BJ (cell line): ENCODE results near the gene BOD1. TPM values are rescaled to one million over a fixed set of nuclear protein-coding genes. Genes with fewer than 3 reads are reported as not detected.

Source experiments
- CTCF ChIA-PET: fragments of 350-600 bp; formaldehyde crosslinking; extraction: SDS; loops from one replicate; lab custom pipeline; 2021; ENCODE audit warnings: antibody characterized with exemption, inconsistent platforms; lab: Yijun Ruan, JAX
- POLR2A ChIA-PET: fragments of 300-600 bp; sonication (Branson Sonifier 250); formaldehyde crosslinking; extraction: SDS; loops from one replicate; lab custom pipeline; 2021; ENCODE audit warnings: antibody characterized with exemption; lab: Charles Lee
- DNase-seq: peaks from one replicate; pipeline ENCODE4 v3.0.0-alpha.2; 2011; ENCODE audit warnings: low read depth
- H3K27me3 ChIP-seq: 2 replicates; pipeline ENCODE4 v1.6.0; 2011; ENCODE audit warnings: low read length; ENCODE audit not compliant: control insufficient read depth, insufficient read depth
- H3K36me3 ChIP-seq: 2 replicates; pipeline ENCODE4 v1.5.1; 2011; ENCODE audit warnings: low read length; ENCODE audit not compliant: control insufficient read depth, insufficient read depth
- H3K4me3 ChIP-seq: 2 replicates; pipeline ENCODE4 v1.5.1; 2011; ENCODE audit warnings: low read depth, mild to moderate bottlenecking, control low read depth, low read length
- polyA plus RNA-seq: library from polyadenylated mRNA; depleted of rRNA; stranded (reverse); fragments of >200 nt; gene quantifications from 2 replicates; pipeline ENCODE4 v1.2.3, GENCODE V29; 2011
- TF ChIP-seq, protein P1 (sequence below): IDR thresholded peaks from 2 replicates; pipeline ENCODE4 v1.5.1; 2011; ENCODE audit warnings: low read depth, mild to moderate bottlenecking, control low read depth, inconsistent platforms, low read length, moderate library complexity; ENCODE audit not compliant: insufficient read depth

BOD1 gene
- polyA plus RNA-seq, 1 experiment = 51.5 TPM

DNA sequence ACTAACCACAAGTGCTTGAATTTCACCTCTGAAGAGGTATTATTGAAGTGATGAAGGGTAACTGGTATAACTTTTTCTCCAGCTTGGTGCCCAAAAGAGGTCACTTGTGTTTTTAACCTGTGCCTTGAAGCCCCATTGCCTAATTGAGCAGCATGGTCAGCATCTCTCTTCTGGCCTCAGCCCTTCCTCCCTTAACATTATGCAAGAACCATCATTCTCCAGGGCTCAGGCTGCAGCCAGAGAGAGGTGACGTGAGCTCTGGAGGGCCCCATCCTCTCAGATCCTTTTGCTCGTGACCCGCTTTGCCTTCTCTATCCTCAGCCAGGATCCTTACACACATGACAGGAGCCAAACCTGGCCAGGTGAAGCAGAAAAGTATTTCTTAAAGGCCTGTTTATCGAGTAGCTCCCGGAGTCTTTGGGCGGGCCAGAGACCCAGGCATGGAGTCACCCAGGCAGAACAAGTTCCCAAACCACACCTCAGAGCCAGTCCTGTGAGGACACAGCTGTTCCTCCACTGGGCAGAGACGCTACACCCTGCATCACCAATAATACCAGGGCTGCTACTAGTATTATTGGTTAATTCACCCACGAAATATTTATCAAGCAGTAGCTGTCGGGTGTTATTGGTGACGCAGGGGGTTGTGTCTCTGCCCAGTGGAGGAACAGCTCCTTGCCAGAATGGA lies 29.6 kb upstream of the BOD1 start:
- TF ChIP-seq, protein P1, sequence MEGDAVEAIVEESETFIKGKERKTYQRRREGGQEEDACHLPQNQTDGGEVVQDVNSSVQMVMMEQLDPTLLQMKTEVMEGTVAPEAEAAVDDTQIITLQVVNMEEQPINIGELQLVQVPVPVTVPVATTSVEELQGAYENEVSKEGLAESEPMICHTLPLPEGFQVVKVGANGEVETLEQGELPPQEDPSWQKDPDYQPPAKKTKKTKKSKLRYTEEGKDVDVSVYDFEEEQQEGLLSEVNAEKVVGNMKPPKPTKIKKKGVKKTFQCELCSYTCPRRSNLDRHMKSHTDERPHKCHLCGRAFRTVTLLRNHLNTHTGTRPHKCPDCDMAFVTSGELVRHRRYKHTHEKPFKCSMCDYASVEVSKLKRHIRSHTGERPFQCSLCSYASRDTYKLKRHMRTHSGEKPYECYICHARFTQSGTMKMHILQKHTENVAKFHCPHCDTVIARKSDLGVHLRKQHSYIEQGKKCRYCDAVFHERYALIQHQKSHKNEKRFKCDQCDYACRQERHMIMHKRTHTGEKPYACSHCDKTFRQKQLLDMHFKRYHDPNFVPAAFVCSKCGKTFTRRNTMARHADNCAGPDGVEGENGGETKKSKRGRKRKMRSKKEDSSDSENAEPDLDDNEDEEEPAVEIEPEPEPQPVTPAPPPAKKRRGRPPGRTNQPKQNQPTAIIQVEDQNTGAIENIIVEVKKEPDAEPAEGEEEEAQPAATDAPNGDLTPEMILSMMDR = no peak
- DNase-seq = no peak
- POLR2A ChIA-PET = no interaction called here
- CTCF ChIA-PET = interaction anchor here (0.6 to 2.6 kb wide), 6 partner anchors 9 to 327 kb away, joined by 3 to 16 read pairs (median 5); no protein-coding TSS in a partner anchor
- Histone ChIP-seq H3K27me3 (no peaks in the 10 kb centered on the region), H3K4me3 (no peak overlapping the region), H3K36me3 (no peaks in the 10 kb centered on the region)

DNA sequence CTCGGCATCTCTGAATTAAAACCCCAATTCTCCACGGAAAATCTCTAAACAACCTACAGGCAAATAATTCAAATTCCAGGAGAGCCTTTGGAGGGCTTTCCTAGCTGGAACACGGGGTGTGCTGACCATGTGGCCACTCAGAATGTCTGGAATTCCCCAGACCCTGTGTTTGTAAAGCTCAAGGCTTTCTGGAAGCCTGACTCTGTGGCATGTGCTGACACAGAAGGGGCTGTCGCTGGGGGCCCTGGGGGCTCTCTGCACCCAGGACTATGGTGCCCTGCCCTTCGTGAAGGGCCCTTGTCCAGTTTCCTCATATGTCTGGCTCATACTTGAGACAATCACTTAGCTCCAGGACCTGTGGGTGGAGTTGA lies 29.0 kb upstream of the BOD1 start:
- no peaks in the 10 kb centered on the region for H3K27me3 ChIP-seq
- TF ChIP-seq, protein P1 = no peak
- no peak overlapping the region for H3K4me3 ChIP-seq
- ChIA-PET POLR2A (interaction anchor here (0.6 kb wide), 1 partner anchor 588 kb away, joined by 4 read pairs; no protein-coding TSS in a partner anchor), CTCF (interaction anchor here (0.7 to 2.6 kb wide), 5 partner anchors 10 to 329 kb away, joined by 3 to 16 read pairs (median 3); no protein-coding TSS in a partner anchor)
- H3K36me3 ChIP-seq = no peaks in the 10 kb centered on the region
- peak; percentile 19 for DNase-seq

DNA sequence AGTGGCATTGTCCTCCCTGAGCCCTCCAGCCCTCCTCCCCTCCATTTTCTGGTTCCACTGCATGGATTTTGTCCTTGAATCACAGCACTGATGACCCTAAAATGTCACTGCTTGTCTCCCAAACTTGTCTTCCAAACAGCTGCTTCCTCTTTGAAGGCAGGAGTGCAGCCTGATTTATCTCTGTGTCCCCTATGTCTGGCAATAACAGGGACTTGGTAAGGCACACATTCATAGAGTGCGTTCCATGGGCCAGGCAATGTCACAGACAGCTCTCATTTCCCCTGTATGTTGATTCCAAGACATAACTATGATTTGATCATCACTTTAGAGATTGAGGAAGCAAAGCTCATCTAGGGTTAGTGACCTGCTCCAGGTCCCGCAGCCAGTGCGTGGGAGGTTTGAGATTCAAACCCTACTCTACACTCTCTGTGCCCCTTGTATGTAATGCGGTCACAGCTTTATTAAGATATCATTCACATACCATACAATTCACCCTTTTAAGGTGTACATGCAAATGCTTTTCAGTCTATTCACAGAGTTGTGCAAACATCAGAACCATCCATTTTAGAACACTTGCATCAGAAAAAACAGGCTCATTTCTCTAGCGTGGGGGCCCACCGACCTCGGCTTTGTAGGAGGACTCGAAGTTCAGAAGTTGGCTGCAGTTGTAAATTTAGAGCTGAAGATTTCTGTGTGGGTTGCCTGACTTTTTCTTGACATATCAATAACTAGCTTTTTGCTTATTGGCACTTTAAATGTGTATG lies 28.4 kb upstream of the BOD1 start:
- ChIA-PET CTCF (interaction anchor here (1.1 to 2.6 kb wide), 5 partner anchors 11 to 330 kb away, joined by 3 to 16 read pairs (median 3); no protein-coding TSS in a partner anchor), POLR2A (interaction anchor here (0.6 kb wide), 1 partner anchor 588 kb away, joined by 4 read pairs; no protein-coding TSS in a partner anchor)
- Histone ChIP-seq H3K27me3 (no peaks in the 10 kb centered on the region), H3K36me3 (no peaks in the 10 kb centered on the region), H3K4me3 (no peak overlapping the region)
- TF ChIP-seq, protein P1 = no peak
- DNase-seq = no peak

DNA sequence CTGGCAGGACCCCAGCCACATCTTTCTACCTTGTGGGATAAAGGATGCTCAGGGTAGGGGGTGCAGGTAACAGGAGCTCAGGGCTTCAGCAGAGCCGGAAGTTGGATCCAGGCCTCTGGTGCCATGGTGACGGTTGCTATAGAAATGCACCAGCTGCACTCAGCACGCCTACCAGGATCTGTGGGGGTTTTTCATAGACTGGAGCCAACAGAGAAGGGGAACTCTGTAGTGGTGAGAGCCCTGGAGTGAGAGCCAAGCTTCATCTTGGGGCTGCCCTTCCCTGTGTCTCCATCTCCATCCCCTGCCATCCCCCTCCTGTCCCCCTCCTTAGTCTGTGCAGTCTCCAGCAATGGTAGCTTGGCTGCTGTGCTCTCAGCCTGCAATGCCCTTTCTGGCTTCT lies 27.5 kb upstream of the BOD1 start:
- CTCF ChIA-PET = interaction anchor here (1.1 to 1.4 kb wide), 2 partner anchors 232 to 331 kb away, joined by 3 read pairs; no protein-coding TSS in a partner anchor
- Histone ChIP-seq H3K36me3 (no peaks in the 10 kb centered on the region), H3K27me3 (no peaks in the 10 kb centered on the region), H3K4me3 (no peak overlapping the region)
- POLR2A ChIA-PET = no interaction called here
- no peak for DNase-seq
- TF ChIP-seq, protein P1 = no peak

DNA sequence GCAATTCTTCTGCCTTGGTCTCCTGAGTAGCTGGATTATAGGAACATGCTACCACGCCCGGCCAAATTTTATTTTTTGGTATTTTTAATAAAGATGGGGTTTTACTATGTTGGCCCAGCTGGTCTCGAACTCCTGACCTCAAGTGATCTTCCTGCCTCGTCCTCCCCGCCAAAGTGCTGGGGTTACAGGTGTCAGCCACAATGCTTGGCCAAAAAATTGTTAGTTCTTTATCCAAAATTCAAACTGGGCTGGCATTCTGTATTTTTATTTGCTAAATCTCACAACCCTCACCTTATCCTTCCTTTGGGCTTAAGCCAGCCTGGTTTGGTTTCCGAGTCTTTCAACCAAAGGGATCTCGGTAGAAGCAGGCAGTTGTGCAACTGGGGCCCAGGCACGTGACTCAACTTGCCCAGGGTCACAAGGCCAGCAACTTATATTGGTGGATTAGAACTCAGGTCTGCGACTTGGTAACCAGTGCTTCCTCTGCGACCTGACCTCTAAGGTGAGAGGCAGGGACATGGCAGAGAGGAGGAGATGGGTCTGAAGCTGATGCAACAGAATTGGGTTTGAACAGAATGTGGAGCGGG lies 26.5 kb upstream of the BOD1 start:
- POLR2A ChIA-PET = no interaction called here
- Histone ChIP-seq H3K36me3 (no peaks in the 10 kb centered on the region), H3K27me3 (no peaks in the 10 kb centered on the region), H3K4me3 (no peak overlapping the region)
- no peak for DNase-seq
- TF ChIP-seq, protein P1 = no peak
- CTCF ChIA-PET = no interaction called here
